Measurements from ENCODE around the gene TOM1.

The TOM1 gene

GRCh38 chr22:35299673-35300499 lies at the start of gene TOM1:
TSS of gene TOM1 (plus strand) at chr22:35299894. CDS start at chr22:35299929, 35 bp downstream.
- FAIRE-seq, result peak; percentile 97

DNA sequence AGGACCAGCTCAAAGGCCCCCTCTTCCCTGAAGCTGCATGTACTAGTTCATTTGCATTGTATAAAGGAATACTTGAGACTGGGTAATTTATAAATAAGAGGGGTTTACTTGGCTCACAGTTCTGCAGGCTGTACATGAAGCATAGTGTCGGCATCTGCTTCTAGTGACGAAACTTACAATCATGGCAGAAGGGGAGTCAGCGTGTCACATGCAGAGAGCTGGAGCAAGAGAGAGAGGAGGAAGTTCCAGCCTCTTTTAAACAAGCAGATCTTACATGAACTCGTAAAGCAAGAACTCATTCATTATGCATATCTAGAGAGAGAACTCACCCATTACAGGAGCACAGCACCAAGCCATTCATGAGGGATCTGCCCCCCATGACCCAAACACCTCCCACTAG lies 49.5 kb upstream of the TOM1 start:
- FAIRE-seq, result no peak

GRCh38 chr22:35253946-35254345 lies 45.7 kb upstream of the TOM1 start:
- FAIRE-seq, result no peak

- no peak for FAIRE-seq
Measured at GRCh38 chr22:35257002-35257320, 42.7 kb upstream of the TOM1 start.

DNA sequence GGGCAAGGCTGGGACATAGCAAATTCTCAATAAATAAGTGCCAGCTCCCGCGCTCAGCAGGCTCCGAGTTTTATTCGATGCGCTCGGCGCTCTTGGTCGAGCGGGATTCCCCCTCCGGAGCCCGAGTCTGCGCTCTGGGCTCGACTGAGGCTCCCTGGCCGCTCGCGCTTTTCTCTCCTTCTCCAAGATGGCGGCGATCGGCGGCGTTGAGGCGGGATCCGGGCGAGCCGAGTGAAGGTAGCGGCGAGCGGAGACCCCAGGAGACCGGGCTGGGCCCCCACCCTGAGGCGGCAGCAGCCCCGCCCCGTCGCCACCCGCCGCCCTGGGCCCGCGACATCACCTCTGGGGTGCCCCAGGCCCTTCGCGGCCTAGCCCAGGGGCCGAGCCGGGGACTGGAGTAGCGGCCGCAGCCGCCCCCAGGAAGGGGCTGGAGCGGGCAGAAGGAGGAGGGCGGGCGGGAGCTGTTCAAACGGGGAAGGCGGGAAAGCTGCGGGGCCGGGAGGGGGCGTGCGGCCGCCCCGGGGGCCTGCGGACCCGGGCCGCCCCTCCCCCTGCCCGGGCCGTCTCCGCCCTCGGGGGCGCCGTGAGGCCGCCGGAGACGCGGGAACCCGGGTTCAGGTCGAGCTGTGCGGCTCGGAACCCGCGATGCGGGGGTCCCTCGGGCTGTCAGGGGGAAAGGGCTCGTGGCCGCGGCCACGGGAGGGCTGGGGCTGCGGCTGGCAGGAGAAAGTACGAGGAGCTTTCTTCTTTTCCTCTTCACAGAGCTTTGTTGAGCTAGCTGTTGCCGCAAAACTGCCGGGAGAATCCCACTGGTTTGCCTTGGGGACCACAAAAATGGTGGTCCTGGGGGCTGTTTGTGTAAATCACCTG lies 42.1 kb upstream of the TOM1 start, which contains the start of gene HMGXB4:
Gene HMGXB4 (plus strand): TSS at position 173 of the 870 bp plus-strand sequence. CDS start 4,898 bp downstream, outside the sequence.
- peak; percentile 24 for FAIRE-seq

DNA sequence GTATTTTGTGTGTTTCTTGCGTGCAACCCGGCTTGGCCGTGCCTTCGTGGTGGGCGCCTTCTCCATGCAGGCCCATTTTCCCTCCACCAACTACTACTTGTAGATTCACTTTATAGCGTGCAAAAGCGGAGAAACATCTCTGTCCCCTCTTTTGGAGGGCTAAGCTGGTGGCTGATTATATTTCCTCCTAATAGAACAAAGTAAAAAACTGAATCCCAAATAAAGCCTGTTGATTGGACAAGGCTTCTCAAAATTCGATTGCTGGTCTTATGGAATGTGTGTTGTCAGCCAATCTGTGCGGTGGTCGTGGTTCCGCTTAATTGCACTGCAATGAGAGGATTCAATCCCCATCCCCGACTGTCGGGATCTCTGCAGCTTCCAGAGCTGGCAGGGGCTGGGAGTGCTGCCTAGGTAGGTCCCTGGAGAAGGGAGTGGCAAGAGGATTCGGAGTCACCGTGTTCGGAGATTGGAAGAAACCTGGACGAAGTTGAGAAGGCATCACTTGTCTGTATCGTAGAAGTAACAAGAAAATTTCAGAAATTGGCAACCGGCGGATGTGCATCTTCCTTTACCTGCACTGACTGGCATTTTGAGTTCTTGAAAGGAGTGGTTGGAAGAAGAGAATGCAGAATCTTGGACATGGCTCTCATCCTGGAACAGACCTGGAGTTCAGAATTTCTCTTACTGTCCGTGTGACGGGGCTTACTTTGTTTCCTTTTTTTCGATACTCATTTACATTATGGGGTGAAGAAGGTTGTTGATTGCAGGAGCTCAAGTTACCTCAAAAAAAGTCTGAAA lies 41.3 kb upstream of the TOM1 start:
- FAIRE-seq, result no peak

DNA sequence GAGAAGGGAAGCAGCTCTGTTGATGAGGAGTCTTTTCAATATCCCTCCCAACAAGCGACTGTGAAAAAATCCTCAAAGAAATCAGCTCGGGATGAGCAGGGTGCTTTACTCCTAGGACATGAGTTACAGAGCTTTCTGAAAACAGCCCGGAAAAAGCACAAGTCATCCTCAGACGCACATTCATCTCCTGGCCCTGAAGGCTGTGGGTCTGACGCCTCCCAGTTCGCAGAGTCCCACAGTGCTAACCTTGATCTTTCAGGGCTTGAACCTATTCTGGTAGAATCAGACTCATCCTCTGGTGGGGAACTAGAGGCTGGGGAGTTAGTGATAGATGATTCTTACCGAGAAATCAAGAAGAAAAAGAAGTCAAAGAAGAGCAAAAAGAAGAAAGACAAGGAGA lies 34.7 kb upstream of the TOM1 start:
- no peak for FAIRE-seq

DNA sequence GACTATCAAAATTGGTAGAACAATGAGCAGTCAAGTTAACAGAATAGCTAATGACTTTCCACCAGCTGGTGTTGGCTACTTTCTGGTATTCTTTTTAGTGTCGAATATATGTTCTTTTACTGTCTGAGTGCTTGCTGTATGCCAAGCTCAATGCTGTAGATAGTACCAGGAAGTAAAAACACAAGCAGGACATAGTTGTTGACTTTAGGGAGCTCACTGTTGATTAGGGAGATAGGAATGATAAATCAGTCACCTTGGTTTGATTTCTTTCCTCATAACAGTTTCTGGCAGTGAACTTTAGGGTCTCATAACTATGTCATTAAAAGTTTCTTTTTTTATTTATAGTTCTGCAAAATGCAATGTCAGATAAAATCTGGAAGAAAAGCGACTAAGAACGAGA lies 33.4 kb upstream of the TOM1 start:
- no peak for FAIRE-seq

- no peak for FAIRE-seq
Measured at GRCh38 chr22:35269630-35270029, 30.1 kb upstream of the TOM1 start.

- FAIRE-seq, result no peak
Measured at GRCh38 chr22:35274154-35274871, 25.4 kb upstream of the TOM1 start.

DNA sequence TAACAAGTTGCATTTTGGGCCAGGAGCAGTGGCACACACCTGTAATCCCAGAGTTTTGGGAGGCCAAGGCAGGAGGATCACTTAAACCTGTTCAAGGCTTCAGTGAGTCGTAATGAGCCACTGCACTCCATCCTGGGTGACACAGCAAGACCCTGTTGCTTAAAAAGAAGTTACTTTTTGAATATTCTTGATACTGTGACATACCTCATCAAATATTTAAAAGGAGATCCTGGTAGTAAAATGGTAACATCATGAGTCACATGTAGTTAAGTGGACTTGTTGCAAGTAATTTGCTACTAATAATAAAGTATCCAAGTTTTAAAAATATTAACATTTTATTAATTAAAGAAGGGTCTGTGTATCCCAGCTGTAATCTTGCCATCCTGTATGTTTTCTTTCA lies 24.1 kb upstream of the TOM1 start:
- no peak for FAIRE-seq

- no peak for FAIRE-seq
Measured at GRCh38 chr22:35276019-35276418, 23.7 kb upstream of the TOM1 start.

DNA sequence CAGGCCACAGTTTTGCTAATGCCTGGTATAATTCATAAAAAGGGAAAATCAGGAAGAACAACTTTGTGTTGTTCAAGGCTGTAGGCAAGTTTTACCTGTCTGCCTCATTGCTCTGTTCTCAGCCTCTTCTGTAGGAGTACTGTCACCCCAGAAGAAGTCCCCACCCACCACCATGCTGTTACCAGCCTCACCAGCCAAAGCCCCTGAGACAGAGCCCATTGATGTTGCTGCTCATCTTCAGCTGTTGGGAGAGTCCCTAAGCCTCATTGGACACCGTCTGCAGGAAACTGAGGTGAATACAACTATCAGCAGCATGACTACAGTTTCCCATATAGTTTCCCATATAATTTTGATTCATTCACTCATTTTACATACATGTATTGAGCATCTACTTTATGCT lies 11.6 kb upstream of the TOM1 start:
- no peak for FAIRE-seq

DNA sequence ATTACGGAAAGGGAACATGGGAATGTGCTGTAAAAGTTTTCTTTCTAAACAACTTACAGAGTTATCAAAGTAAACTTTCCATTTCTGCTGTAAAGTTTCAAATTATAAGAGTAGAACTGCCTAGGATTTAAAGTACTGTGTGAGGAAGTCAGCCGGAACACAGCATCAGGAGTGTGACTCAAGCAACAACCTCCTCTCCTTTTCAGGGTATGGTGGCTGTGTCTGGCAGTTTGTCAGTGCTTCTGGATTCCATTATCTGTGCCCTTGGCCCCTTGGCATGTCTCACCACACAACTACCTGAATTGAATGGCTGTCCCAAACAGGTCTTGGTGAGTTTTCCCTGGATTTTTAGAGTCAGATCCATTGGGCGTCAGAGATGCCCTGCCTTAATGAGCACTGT lies 6.9 kb upstream of the TOM1 start:
- FAIRE-seq, result no peak

GRCh38 chr22:35296051-35296450 lies 3.6 kb upstream of the TOM1 start:
- no peak for FAIRE-seq

DNA sequence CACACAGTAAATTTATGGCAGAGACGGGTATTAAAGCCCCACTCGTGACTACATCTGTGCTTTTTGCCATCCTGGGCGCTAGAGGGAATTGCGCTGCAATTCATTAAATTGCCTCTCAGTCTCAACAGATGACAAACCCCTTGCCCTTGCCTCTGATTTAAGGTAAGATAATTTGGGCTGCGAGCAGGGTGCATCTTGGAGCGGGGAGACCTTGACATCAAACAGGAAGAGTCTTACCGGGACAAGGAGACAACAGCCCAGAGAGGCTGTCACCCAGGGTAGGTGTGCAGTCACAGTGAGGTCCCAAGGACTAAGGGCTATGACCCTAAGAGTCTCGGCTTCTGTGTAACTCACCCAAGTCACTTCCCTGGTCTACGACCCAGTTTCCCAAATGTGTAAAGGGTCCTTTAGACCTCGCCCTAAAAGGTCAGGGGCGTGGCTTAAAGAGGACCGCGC lies 449 bp upstream of the TOM1 start:
- FAIRE-seq, result no peak

- FAIRE-seq, result no peak
Measured at GRCh38 chr22:35301372-35301874, 1.7 kb downstream of the TOM1 start.

- FAIRE-seq, result no peak
Measured at GRCh38 chr22:35303029-35303624, 3.4 kb downstream of the TOM1 start.

DNA sequence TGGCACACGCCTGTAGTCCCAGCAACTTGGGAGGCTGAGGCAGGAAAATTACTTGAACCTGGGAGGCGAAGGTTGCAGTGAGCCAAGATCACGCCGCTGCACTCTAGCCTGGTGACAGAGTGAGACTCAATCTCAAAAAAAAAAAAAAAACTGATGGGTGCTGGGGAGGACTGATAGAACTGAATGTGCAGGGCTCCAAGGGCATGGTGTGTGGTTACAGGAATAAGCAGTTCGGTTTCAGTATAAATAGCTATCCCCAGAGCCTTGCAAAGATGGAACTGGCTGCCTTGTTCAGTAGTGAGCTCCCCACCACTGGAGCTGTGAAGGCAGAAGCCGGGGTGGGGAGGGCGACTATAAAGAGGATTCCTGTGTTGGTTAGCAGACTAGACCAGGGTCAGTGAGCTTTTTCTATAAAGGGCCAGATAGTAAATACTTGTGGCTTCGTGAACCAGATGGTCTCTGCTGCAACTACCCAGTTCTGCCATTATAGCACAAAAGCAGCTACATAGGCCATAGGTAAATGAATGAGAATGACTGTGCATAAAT lies 5.9 kb downstream of the TOM1 start:
- no peak for FAIRE-seq

- FAIRE-seq, result no peak
Measured at GRCh38 chr22:35306350-35306967, 6.8 kb downstream of the TOM1 start.

GRCh38 chr22:35307372-35307771 lies 7.7 kb downstream of the TOM1 start:
- no peak for FAIRE-seq
